Measurements from ENCODE around the gene SCNN1A.
"Not testable (repeated sequence)": the region's sequence is repeated elsewhere in the genome, so short reads cannot be mapped to it uniquely, and the experiment has no call there.

The SCNN1A gene

DNA sequence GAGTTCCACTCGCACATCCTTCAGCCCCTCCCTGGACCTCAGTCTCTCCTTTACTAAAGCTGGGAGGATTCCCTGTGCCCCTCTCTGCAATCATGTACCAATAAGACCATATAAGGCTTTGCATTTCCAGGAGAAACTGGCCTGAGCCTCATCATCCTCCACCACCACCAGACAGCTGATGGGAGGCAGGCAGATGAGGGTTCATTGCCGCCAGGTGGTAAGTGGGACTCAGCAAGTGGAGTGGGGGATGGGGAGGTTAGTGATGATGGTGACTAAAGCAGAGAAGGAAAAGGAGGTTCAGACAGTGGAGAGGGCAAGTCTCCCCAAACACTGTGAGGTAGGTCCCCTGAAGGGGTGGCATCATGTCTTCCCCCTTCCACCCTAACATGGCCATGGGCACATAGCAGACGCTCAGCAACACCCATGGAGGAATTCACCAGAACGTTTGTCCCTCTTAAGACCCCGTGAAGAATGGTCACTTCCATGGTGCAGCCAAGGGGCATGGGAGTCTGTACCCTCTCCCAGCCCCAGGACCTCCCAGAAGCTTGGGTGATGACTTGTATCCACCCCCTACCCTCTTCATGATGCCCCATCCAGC, 29.0 kb downstream of the SCNN1A start:
- DNase-seq: no peak

- no peak for DNase-seq
These were observed 29.9 kb downstream of the SCNN1A start for GRCh38 chr12:6345319-6346091.

DNA sequence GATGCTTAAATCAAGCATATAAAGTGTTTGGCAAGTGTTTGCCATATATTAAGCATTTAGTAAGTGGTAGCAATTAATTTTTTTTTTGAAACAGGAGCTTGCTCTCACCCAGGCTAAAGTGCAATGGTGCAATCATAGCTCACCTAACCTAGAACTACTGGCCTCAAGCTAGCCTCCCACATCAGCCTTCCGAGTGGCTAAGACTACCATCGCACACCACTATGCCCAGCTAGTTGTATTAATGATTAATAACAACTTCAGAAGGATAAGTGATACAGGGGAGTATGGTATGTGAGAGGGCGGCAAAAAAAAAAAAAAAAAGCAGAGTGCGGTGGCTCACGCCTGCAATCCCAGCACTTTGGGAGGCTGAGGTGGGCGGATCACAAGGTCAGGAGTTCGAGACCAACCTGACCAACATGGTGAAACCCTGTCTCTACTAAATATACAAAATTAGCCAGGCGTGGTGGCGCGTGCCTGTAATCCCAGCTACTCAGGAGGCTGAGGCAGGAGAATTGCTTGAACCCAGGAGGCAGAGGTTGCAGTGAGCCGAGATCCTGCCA, 31.2 kb downstream of the SCNN1A start:
- not testable (repeated sequence) for DNase-seq

DNA sequence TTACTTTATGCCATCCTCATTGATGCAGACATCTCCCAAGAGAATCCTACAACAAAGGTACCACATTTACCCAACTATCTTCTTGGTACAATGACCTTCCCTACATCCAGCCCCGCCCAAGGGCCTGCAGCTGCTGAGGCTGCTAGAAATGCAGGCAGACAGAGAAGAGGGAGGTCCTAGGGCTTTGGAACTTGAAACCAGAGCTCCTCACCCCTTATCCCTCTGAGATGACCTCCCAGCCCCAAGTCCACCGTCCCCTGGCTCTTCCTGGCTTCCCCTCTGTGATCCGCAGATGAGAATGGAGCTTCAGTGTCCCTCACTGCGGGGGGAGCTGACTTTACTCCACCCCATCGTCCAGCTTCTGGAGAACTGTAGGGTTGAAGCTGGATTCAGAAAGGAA, 31.8 kb downstream of the SCNN1A start:
- no peak for DNase-seq

DNA sequence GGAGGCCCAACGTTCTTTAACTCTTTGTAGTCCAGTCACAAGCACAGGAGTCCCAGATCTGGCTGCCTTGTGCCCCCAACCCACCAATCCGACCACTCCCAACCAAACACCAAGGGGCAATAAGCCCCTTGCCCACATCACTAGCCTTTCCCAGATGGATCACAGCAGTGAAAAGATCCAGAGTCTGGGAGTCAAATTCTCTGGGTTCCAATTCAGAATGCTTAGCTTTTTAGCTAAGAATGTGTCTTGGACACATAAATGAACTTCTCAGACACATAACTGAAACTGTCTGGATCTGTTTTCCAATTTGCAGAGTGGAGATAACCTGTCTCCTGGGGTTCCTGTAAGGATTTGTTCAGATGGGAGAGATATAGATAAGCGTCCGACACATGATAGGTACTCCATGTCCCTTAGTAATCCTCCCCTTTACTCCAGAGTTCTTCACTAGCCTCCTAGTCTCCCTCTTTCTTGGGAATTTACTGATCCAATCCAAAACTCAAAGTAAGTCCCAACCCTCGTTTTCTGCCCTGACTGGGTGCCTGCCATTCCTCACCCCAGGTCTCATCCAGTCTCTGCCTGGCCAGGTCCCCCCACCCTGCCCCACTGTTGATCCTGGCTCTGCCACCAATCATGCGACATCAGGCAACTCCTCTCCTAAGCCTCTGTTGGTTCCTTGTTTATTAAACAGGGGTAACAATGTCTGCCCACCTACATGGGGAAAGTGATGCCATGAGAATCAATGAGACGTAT, 33.0 kb downstream of the SCNN1A start:
- DNase-seq: no peak

GRCh38 chr12:6341417-6342139, 33.8 kb downstream of the SCNN1A start, which contains the start of gene TNFRSF1A:
Gene TNFRSF1A (minus strand): TSS chr12:6342076. CDS start chr12:6341814, 262 bp downstream.
- DNase-seq: peak; percentile 43

- no peak for DNase-seq
These were observed 34.5 kb downstream of the SCNN1A start for GRCh38 chr12:6340745-6341416.

DNA sequence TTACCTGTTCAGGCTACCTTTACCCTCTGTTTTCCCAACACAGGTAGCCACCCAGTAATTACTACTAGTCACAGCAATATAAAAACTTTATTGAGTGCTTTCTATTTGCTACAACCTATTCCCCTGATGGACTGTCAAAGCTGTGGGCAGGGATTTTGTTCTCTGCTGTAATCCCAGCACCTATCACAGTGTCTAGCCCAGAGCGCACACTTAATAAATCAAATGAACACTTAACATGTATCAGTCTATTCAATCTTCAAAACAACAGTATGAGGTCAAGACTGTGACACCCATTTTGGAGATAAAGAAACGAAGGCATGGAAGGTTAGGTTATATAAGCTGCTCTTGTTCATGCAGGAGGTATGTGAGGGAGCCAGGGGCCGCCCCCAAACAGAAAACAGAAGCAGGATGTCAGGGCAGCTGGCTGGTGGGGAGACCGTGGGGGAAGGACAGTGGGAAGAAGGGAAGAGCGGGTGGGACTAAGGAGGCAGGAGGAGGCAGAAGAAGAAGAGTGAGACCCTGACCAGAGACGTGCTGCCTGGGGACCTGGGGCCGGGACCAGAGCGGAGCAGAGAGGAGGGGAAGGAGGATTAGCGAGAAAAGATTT, 35.2 kb downstream of the SCNN1A start:
- no peak for DNase-seq

- DNase-seq: no peak
These were observed 36.4 kb downstream of the SCNN1A start for GRCh38 chr12:6338955-6339354.

GRCh38 chr12:6338536-6338935, 36.8 kb downstream of the SCNN1A start:
- not testable (repeated sequence) for DNase-seq

- no peak for DNase-seq
These were observed 37.4 kb downstream of the SCNN1A start for GRCh38 chr12:6337958-6338433.

GRCh38 chr12:6336889-6337853, 38.2 kb downstream of the SCNN1A start:
- DNase-seq: peak; percentile 41

DNA sequence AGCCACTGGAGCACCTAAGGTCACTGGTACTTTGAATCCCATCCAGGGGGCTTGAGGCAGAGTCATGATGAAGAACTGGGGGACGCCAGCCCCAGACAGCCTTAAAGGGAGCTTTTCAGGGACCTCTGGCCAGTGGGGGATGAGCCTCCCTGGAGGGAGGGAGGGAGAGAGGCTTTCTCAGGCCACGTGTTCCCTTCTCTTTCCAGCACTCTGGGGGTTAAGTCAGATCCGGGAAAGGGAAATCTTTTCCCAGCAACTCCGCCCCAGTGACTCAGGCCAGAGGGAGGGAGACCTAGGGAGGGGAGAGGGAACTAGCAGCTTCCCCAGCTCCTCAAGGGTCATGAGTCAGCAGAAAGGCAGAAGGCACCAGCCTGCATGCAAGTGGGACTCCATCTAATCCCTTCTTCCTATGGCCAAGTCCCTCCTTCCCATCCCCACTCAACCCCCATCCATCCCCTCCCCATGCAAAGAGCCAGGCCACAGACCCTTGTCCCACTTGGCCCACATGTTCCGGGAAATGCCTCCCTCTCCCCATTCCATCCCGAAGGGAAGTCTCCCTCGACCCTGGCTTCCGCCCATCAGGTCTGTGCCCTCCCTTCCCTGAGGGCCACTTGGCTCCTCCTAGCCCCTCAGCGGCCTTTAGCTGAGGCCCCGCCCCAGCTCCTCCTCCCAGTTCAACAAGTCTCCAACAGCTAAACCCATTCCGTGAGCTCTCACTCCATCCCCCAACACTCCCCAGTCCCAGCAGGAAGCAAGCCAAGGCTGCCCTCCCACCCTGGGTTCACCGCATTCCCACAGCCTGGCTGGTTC, 39.1 kb downstream of the SCNN1A start:
- DNase-seq: peak; percentile 47

GRCh38 chr12:6335451-6336078, 39.8 kb downstream of the SCNN1A start:
- DNase-seq: peak; percentile 78

- no peak for DNase-seq
These were observed 40.4 kb downstream of the SCNN1A start for GRCh38 chr12:6334940-6335450.

- no peak for DNase-seq
These were observed 41.0 kb downstream of the SCNN1A start for GRCh38 chr12:6334359-6334758.

DNA sequence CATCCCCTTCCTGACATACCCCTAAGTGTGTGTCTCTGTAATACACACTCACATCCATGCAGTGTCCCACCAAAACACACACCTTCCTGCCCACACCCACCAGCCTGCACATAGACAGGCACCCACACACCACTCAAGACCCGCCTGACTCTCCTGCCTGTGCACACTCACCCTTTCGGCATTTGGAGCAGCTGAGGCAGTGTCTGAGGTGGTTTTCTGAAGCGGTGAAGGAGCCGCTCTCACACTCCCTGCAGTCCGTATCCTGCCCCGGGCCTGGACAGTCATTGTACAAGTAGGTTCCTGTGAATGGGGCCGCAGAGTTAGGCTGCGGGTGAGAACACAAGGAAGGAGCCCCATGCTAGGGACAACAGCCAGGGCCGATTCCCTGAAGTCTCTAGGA, 41.8 kb downstream of the SCNN1A start:
- no peak for DNase-seq

DNA sequence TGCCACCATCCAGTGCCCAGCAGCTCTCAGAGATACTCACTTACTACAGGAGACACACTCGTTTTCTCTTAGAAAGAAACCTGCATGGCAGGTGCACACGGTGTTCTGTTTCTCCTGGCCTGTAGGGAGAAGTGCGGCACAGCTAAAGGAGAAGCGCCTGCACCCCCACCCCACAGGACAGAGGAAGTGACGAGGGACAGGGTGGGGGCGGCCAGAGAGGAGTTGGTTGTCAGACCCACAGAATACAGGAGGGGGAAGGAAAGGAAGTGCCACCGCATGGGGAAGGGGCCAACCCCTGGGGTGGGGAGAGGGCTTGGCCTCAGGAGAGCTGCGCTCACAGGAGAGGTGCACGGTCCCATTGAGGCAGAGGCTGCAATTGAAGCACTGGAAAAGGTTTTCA, 42.3 kb downstream of the SCNN1A start:
- no peak for DNase-seq

DNA sequence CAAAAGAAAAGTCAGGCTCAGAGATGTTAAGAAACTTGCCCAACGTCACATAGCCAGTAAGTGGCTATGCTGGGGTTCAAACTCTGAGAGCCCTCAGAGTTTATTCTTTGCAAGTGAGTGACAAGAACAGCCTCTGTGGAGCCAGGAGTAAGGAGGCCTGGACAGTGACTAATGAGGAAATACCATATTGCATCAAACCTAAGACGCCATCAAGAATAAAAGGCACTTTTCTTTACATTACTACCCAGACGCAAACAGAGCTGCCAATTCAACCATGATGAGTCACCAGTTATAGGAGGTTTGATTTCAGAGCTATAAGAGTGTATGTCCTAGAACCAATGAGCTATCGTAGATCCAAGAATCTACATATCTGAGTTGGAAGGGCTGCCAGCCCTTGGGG, 42.9 kb downstream of the SCNN1A start:
- no peak for DNase-seq
